H1 (cell line): ENCODE measurements around the gene TBX3. TPM values are rescaled to one million over a fixed set of nuclear protein-coding genes. Genes with fewer than 3 reads are reported as not detected.

Experiments used
- CTBP2 ChIP-seq: IDR thresholded peaks from 2 replicates; pipeline ENCODE4 v1.7.0; 2011; ENCODE audit warnings: borderline replicate concordance, mild to moderate bottlenecking, moderate library complexity, mixed read lengths, low read length; ENCODE audit not compliant: insufficient read depth, insufficient read length
- EZH2 ChIP-seq: fragments of 200-600 bp; sonication (generic); IDR thresholded peaks from 2 replicates; pipeline ENCODE4 v1.7.1; 2012; ENCODE audit warnings: low read depth, mild to moderate bottlenecking, moderate library complexity, low read length, inconsistent platforms; ENCODE audit not compliant: severe bottlenecking
- HDAC2 ChIP-seq, 2 experiments: fragments of 300-600 bp in 1 of 2; sonication (generic) in 1 of 2; IDR thresholded peaks; 2 replicates each; pipeline ENCODE4 v1.6.1; 2011 to 2012; ENCODE audit warnings: low read depth in 2 of 2, low read length in 2 of 2, mild to moderate bottlenecking in 2 of 2, moderate library complexity in 2 of 2, borderline replicate concordance in 1 of 2, inconsistent platforms in 1 of 2
- JUND ChIP-seq: IDR thresholded peaks from 2 replicates; pipeline ENCODE4 v1.6.1; 2011; ENCODE audit warnings: mild to moderate bottlenecking, improper control_type of control experiment, low read length
- POLR2AphosphoS5 ChIP-seq: IDR thresholded peaks from 2 replicates; pipeline ENCODE4 v1.6.1; 2011; ENCODE audit warnings: low read depth, low read length
- SP1 ChIP-seq: IDR thresholded peaks from 2 replicates; pipeline ENCODE4 v1.6.1; 2011; ENCODE audit warnings: low read depth, low read length
- TCF12 ChIP-seq: IDR thresholded peaks from 2 replicates; pipeline ENCODE4 v1.6.1; 2011; ENCODE audit warnings: low read depth, mild to moderate bottlenecking, low read length
- USF2 ChIP-seq: IDR thresholded peaks from 2 replicates; pipeline ENCODE4 v1.6.1; 2011; ENCODE audit warnings: low read length, improper control_type of control experiment
- polyA plus RNA-seq, 7 experiments: library from polyadenylated mRNA; depleted of rRNA in 3 of 7; stranded (reverse) in 5 of 7; unstranded in 2 of 7; fragments of >200 nt in 5 of 7; fragments of 200-250 nt in 2 of 7; gene quantifications; 1 replicate in 5 of 7; 2 replicates in 1 of 7; 4 replicates in 1 of 7; pipeline versions ENCODE4 v1.2.1 to v1.2.3, GENCODE V29; 2011 to 2013; ENCODE audit warnings: missing spikeins in 2 of 7, mixed read lengths in 2 of 7
- total RNA-seq: library from RNA; stranded (reverse); fragmentation: NEBNext Ultra II Directional; extraction: Animal tissue kit (Norgen Biotek cat#: 25700); gene quantifications from 2 replicates; pipeline ENCODE4 v1.2.1, GENCODE V29; 2021

TBX3 gene
- total and polyA plus RNA-seq, 2 of the 8 experiments (the other 6 are each of a cell fraction or from before 2014, with no cell fraction given) = 0.09 to 1.0 TPM

GRCh38 chr12:114631242-114631641 is 52.7 kb downstream of the TBX3 start (continued):
- no peak for TF ChIP-seq CTBP2
- TF ChIP-seq POLR2AphosphoS5 = no peak
- TF ChIP-seq JUND = no peak
- TF ChIP-seq TCF12 = no peak
- no peak for TF ChIP-seq SP1
- TF ChIP-seq USF2 = no peak
- no peak for TF ChIP-seq HDAC2 (IDR thresholded peaks at IDR 0.05; ENCODE audit: borderline replicate concordance in 1 of 2, low read depth in 2 of 2, low read length in 2 of 2)
- TF ChIP-seq EZH2 = no peak
